Panc1 (cell line): ENCODE measurements around the gene EIF4EBP2. TPM values are rescaled to one million over a fixed set of nuclear protein-coding genes. Genes with fewer than 3 reads are reported as not detected.

ENCODE experiments used
- ATAC-seq: fragments of 200-7000 bp; cut with Tn5 transposase; 2 replicates; pipeline ENCODE4 v1.9.1; 2020; ENCODE audit warnings: mild to moderate bottlenecking, moderate library complexity
- BruUV-seq: library from RNA; stranded (reverse); fragments of 400-500 nt; replicated peaks from 2 replicates; lab custom pipeline; 2021; lab: Mats Ljungman, UMichigan
- CTCF ChIA-PET: fragments of 300-600 bp; sonication (Branson Sonifier 250); formaldehyde crosslinking; loops from one replicate; lab custom pipeline; 2022; ENCODE audit warnings: antibody characterized with exemption; lab: Charles Lee
- POLR2A ChIA-PET: fragments of 300-600 bp; sonication (Branson Sonifier 250); formaldehyde crosslinking; loops from one replicate; lab custom pipeline; 2022; ENCODE audit warnings: antibody characterized with exemption; lab: Charles Lee
- DNase-seq: peaks from one replicate; pipeline ENCODE4 v3.0.0-alpha.2; 2010; ENCODE audit warnings: low read depth, low spot score
- H3K27ac ChIP-seq: 2 replicates; pipeline ENCODE4 v1.5.1; 2011; ENCODE audit warnings: mild to moderate bottlenecking, low read length, inconsistent platforms
- H3K27me3 ChIP-seq: fragments of 200-500 bp; sonication (Bioruptor generic); 2 replicates; pipeline ENCODE4 v1.6.0; 2014; ENCODE audit warnings: low read length, inconsistent platforms; ENCODE audit not compliant: control insufficient read depth, insufficient read depth
- H3K36me3 ChIP-seq: fragments of 200-500 bp; sonication (Bioruptor generic); 2 replicates; pipeline ENCODE4 v1.5.1; 2014; ENCODE audit warnings: inconsistent platforms, mild to moderate bottlenecking, low read length, moderate library complexity; ENCODE audit not compliant: control insufficient read depth, insufficient read depth
- H3K4me1 ChIP-seq: 2 replicates; pipeline ENCODE4 v1.5.1; 2011; ENCODE audit warnings: inconsistent platforms, mild to moderate bottlenecking, low read length, moderate library complexity; ENCODE audit not compliant: control insufficient read depth, insufficient read depth
- H3K4me3 ChIP-seq, 2 experiments: 2 replicates each; pipeline ENCODE4 v1.5.1; 2011 to 2012; ENCODE audit warnings: low read depth in 2 of 2, low read length in 2 of 2, mild to moderate bottlenecking in 2 of 2, inconsistent platforms in 1 of 2, moderate library complexity in 1 of 2
- H3K9me3 ChIP-seq: fragments of 200-500 bp; sonication (Bioruptor generic); 2 replicates; pipeline ENCODE4 v1.5.1; 2014; ENCODE audit warnings: low read depth, mild to moderate bottlenecking, inconsistent platforms, low read length, moderate library complexity; ENCODE audit not compliant: control insufficient read depth, insufficient read depth
- POLR2AphosphoS5 ChIP-seq: IDR thresholded peaks from 2 replicates; pipeline ENCODE4 v1.6.1; 2012; ENCODE audit warnings: mild to moderate bottlenecking, low read depth, low read length, moderate library complexity
- SIN3A ChIP-seq: IDR thresholded peaks from 2 replicates; pipeline ENCODE4 v1.6.1; 2012; ENCODE audit warnings: low read depth, mild to moderate bottlenecking, low read length, moderate library complexity, borderline replicate concordance; ENCODE audit not compliant: insufficient read depth
- TCF7L2 ChIP-seq: IDR thresholded peaks from 2 replicates; pipeline ENCODE4 v1.6.1; 2011; ENCODE audit warnings: mild to moderate bottlenecking, low read depth, low read length, inconsistent platforms
- in situ Hi-C: cut with HindIII; loops from 2 replicates; pipeline ENCODE4 v1.10.0; 2016; ENCODE audit warnings: low sequenced_read_pairs, low pct_unique_long_range_greater_than_20kb
- intact Hi-C: fragments of 100-400 bp; cut with micrococcal nuclease; formaldehyde crosslinking; loops from one replicate; pipeline ENCODE4 v1.10.0; 2022; ENCODE audit not compliant: unreplicated experiment
- total RNA-seq: library from RNA; stranded (reverse); gene quantifications from one replicate; pipeline ENCODE4 v1.2.1, GENCODE V29; 2021; ENCODE audit not compliant: unreplicated experiment
- TF ChIP-seq, protein P1 (sequence below), 2 experiments: IDR thresholded peaks; 2 replicates each; pipeline ENCODE4 v1.6.1; 2011 to 2012; ENCODE audit warnings: low read depth in 2 of 2, control low read depth in 1 of 2, low read length in 1 of 2, mild to moderate bottlenecking in 1 of 2, moderate library complexity in 1 of 2; ENCODE audit not compliant: insufficient read depth in 1 of 2
- TF ChIP-seq, protein P2 (sequence below): fragments of 450-650 bp; IDR thresholded peaks from 2 replicates; pipeline ENCODE4 v1.5.1; 2017; ENCODE audit warnings: mild to moderate bottlenecking

The EIF4EBP2 gene
- total RNA-seq, 1 experiment from 2014 or later: 48.2 TPM

DNA sequence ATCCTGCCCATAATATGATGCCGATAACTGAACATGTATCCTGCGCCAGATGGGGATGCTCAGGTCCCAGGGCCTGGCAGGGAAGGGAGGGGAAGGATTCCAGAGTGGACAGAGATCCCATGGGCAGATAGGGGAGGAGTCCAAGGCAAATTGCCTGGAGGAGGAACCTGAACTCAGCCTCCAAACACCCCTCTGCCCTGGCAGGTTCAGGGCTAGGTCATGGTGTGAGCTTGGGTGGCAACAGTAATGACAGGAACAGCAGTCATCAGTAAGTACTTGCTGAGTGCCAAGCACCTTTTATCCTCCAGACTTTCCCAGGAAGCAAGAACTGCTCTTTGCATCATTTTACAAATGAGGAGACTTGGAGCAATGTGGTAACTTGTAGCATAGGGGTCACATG lies 70.8 kb downstream of the EIF4EBP2 start:
- Histone ChIP-seq H3K36me3 (peaks cover 3% of the 10 kb centered on the region; the same call in 1 of the 2 replicates), H3K4me1 (peaks cover 7% of the 10 kb centered on the region), H3K27me3 (no peaks in the 10 kb centered on the region), H3K4me3 (no peak overlapping the region), H3K9me3 (no peaks in the 10 kb centered on the region), H3K27ac (no peak overlapping the region)
- in situ Hi-C loops: no loop called here
- DNase-seq (no peak), ATAC-seq (no peak)
- ChIA-PET CTCF (no interaction called here), POLR2A (no interaction called here)
- intact Hi-C loops: no loop called here
- no TSS peak for BruUV-seq
- TF ChIP-seq, protein P1, sequence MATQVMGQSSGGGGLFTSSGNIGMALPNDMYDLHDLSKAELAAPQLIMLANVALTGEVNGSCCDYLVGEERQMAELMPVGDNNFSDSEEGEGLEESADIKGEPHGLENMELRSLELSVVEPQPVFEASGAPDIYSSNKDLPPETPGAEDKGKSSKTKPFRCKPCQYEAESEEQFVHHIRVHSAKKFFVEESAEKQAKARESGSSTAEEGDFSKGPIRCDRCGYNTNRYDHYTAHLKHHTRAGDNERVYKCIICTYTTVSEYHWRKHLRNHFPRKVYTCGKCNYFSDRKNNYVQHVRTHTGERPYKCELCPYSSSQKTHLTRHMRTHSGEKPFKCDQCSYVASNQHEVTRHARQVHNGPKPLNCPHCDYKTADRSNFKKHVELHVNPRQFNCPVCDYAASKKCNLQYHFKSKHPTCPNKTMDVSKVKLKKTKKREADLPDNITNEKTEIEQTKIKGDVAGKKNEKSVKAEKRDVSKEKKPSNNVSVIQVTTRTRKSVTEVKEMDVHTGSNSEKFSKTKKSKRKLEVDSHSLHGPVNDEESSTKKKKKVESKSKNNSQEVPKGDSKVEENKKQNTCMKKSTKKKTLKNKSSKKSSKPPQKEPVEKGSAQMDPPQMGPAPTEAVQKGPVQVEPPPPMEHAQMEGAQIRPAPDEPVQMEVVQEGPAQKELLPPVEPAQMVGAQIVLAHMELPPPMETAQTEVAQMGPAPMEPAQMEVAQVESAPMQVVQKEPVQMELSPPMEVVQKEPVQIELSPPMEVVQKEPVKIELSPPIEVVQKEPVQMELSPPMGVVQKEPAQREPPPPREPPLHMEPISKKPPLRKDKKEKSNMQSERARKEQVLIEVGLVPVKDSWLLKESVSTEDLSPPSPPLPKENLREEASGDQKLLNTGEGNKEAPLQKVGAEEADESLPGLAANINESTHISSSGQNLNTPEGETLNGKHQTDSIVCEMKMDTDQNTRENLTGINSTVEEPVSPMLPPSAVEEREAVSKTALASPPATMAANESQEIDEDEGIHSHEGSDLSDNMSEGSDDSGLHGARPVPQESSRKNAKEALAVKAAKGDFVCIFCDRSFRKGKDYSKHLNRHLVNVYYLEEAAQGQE (IDR thresholded peaks at IDR 0.05; ENCODE audit: insufficient read depth in 1 of 2, low read depth in 2 of 2, low read length in 1 of 2): no peak
- TF ChIP-seq POLR2AphosphoS5 (no peak), TCF7L2 (no peak), SIN3A (no peak)
- TF ChIP-seq, protein P2, sequence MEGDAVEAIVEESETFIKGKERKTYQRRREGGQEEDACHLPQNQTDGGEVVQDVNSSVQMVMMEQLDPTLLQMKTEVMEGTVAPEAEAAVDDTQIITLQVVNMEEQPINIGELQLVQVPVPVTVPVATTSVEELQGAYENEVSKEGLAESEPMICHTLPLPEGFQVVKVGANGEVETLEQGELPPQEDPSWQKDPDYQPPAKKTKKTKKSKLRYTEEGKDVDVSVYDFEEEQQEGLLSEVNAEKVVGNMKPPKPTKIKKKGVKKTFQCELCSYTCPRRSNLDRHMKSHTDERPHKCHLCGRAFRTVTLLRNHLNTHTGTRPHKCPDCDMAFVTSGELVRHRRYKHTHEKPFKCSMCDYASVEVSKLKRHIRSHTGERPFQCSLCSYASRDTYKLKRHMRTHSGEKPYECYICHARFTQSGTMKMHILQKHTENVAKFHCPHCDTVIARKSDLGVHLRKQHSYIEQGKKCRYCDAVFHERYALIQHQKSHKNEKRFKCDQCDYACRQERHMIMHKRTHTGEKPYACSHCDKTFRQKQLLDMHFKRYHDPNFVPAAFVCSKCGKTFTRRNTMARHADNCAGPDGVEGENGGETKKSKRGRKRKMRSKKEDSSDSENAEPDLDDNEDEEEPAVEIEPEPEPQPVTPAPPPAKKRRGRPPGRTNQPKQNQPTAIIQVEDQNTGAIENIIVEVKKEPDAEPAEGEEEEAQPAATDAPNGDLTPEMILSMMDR: no peak

DNA sequence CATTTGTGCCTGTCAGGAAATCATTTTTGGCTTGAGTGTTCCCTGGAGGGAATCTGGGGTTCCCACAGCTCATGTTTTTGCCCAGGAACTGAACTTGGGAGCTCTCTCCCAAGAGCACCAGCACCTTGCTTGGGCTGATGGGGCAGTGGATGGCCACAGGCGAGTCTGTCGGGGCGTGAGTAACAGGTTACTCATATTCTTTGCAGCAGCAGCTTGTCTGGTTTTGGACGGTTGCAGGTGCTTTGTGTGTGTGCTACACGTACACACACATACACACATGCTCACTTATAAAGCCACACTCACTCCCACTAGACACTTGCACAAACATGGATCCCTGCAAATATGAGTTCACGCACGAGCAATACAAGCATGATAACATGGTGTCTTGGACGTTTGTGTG lies 71.7 kb downstream of the EIF4EBP2 start:
- ChIA-PET CTCF (no interaction called here), POLR2A (no interaction called here)
- no peak for ATAC-seq
- no peak for DNase-seq
- no peaks in the 10 kb centered on the region for H3K27me3 ChIP-seq
- peaks cover 3% of the 10 kb centered on the region; the same call in 1 of the 2 replicates for H3K36me3 ChIP-seq
- no peaks in the 10 kb centered on the region for H3K9me3 ChIP-seq
- in situ Hi-C loops (no loop called here), intact Hi-C loops (no loop called here)
- no peak overlapping the region for H3K4me3 ChIP-seq
- peaks cover 9% of the 10 kb centered on the region for H3K4me1 ChIP-seq
- no TSS peak for BruUV-seq
- no peak overlapping the region for H3K27ac ChIP-seq
- no peak for TF ChIP-seq TCF7L2
- TF ChIP-seq SIN3A: no peak

DNA sequence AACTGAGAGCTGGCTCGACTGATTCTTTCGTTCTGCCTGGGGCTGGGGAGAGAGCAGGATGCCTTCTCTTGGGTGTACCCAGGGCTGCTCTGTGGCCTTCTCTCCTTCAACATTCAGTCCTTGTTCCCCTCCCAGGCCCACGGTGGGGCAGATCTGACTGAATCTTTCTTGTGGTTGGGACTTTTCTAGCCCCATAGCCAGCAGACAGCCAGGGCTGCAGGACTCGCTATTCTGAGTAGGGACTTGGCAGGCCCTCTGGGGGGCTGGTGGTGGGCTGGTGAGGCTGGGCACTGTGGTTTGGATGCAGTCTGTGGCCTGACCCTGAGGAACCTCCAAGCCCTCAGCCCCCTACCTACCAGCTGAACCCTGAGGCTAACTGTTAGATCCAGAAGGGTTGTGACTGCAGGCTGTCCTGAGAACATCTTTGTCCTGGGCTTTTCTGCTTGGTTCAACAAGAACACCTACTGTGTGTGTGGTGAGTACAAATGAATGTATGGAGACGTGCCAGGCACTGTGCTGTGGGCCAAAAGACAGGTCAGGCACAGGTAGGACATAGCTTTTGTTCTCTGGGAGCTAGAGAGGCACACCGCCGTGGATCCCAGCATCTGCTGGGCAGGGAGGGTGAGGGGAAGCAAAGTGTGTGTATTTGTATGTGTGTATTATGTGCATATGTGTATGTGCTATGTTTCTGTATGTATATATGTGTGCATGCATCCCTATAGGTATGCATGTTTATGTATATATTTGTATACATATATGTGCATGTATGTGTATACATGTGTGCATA lies 72.5 kb downstream of the EIF4EBP2 start:
- intact Hi-C loops: no loop called here
- DNase-seq (no peak), ATAC-seq (0 out of 2 replicates have a peak, but pooled peaks have one; percentile 11)
- POLR2A ChIA-PET: no interaction called here
- Histone ChIP-seq H3K4me3 (no peak overlapping the region), H3K27me3 (no peaks in the 10 kb centered on the region), H3K4me1 (peaks cover 9% of the 10 kb centered on the region), H3K9me3 (no peaks in the 10 kb centered on the region), H3K36me3 (peaks cover 3% of the 10 kb centered on the region; the same call in 1 of the 2 replicates), H3K27ac (no peak overlapping the region)
- in situ Hi-C loops: no loop called here
- TF ChIP-seq, protein P1 (IDR thresholded peaks at IDR 0.05; ENCODE audit: insufficient read depth in 1 of 2, low read depth in 2 of 2, low read length in 1 of 2): no peak
- no peak for TF ChIP-seq POLR2AphosphoS5
- TF ChIP-seq, protein P2: no peak
- TF ChIP-seq TCF7L2: no peak
- no peak for TF ChIP-seq SIN3A
- BruUV-seq: no TSS peak
- CTCF ChIA-PET: no interaction called here
